WTC11 (cell line): ENCODE results near the gene EMC8. TPM values are rescaled to one million over a fixed set of nuclear protein-coding genes. Genes with fewer than 3 reads are reported as not detected.

Source experiments
- ATAC-seq: fragments of 200-7000 bp; cut with Tn5 transposase; 2 replicates; pipeline ENCODE4 v1.10.0; 2021; ENCODE audit warnings: mild to moderate bottlenecking, moderate library complexity
- CTCF ChIA-PET: fragments of 300-600 bp; sonication (Branson Sonifier 250); formaldehyde crosslinking; loops from one replicate; lab custom pipeline; 2021; ENCODE audit warnings: antibody characterized with exemption; lab: Charles Lee
- POLR2A ChIA-PET: fragments of 350-600 bp; sonication (Branson Sonifier 250); formaldehyde crosslinking; loops from one replicate; lab custom pipeline; 2021; ENCODE audit warnings: antibody characterized with exemption; lab: Charles Lee
- DNase-seq: peaks from one replicate; pipeline ENCODE4 v3.0.0; 2021; ENCODE audit warnings: low spot score
- H3K27ac Mint-ChIP-seq: 2 replicates; pipeline ENCODE4 v1.8.0; 2021; ENCODE audit warnings: mixed read lengths
- H3K27me3 Mint-ChIP-seq: 2 replicates; pipeline ENCODE4 v1.8.0; 2021; ENCODE audit warnings: low read depth, mild to moderate bottlenecking, moderate library complexity, mixed read lengths
- H3K36me3 Mint-ChIP-seq: 2 replicates; pipeline ENCODE4 v1.8.0; 2021; ENCODE audit warnings: mixed read lengths
- H3K4me1 Mint-ChIP-seq: 2 replicates; pipeline ENCODE4 v1.8.0; 2022; ENCODE audit warnings: mixed read lengths
- H3K4me3 Mint-ChIP-seq: 2 replicates; pipeline ENCODE4 v1.8.0; 2021; ENCODE audit warnings: mild to moderate bottlenecking, moderate library complexity, mixed read lengths
- H3K9me3 Mint-ChIP-seq: 2 replicates; pipeline ENCODE4 v1.8.0; 2021; ENCODE audit warnings: mixed read lengths
- AR ChIP-seq: fragments of 250-450 bp; sonication (Bioruptor Pico); IDR thresholded peaks from 2 replicates; pipeline ENCODE4 v1.9.0; 2021; ENCODE audit warnings: mild to moderate bottlenecking
- ATF3 ChIP-seq: sonication (generic); formaldehyde crosslinking; conservative IDR thresholded peaks from 2 replicates; pipeline ENCODE4 v1.8.1; 2022; ENCODE audit warnings: mild to moderate bottlenecking, missing genetic modification reagents
- E2F5 ChIP-seq: sonication (generic); formaldehyde crosslinking; IDR thresholded peaks from 2 replicates; pipeline ENCODE4 v1.8.1; 2022; ENCODE audit warnings: mild to moderate bottlenecking, moderate library complexity, missing genetic modification reagents
- FOXJ3 ChIP-seq: sonication (generic); formaldehyde crosslinking; IDR thresholded peaks from 2 replicates; pipeline ENCODE4 v1.9.0; 2021; ENCODE audit warnings: missing genetic modification reagents, mild to moderate bottlenecking, borderline replicate concordance
- GABPB1 ChIP-seq: sonication (generic); formaldehyde crosslinking; IDR thresholded peaks from 2 replicates; pipeline ENCODE4 v1.8.1; 2023; ENCODE audit warnings: mild to moderate bottlenecking, missing genetic modification reagents
- IRF1 ChIP-seq: sonication (generic); formaldehyde crosslinking; IDR thresholded peaks from 2 replicates; pipeline ENCODE4 v1.8.0; 2023; ENCODE audit warnings: missing genetic modification reagents
- JUN ChIP-seq: sonication (generic); formaldehyde crosslinking; IDR thresholded peaks from 2 replicates; pipeline ENCODE4 v1.8.0; 2023; ENCODE audit warnings: mild to moderate bottlenecking, missing genetic modification reagents
- KAT7 ChIP-seq: sonication (generic); formaldehyde crosslinking; IDR thresholded peaks from 2 replicates; pipeline ENCODE4 v1.8.1; 2023; ENCODE audit warnings: missing genetic modification reagents, mild to moderate bottlenecking, borderline replicate concordance
- NR1H2 ChIP-seq: sonication (generic); formaldehyde crosslinking; IDR thresholded peaks from 2 replicates; pipeline ENCODE4 v1.9.0; 2021; ENCODE audit warnings: mild to moderate bottlenecking, moderate library complexity, missing genetic modification reagents
- NR2C2 ChIP-seq: sonication (generic); formaldehyde crosslinking; IDR thresholded peaks from 2 replicates; pipeline ENCODE4 v1.8.0; 2022; ENCODE audit warnings: mild to moderate bottlenecking, missing genetic modification reagents
- PRDM15 ChIP-seq: sonication (generic); formaldehyde crosslinking; IDR thresholded peaks from 2 replicates; pipeline ENCODE4 v1.8.0; 2022; ENCODE audit warnings: missing genetic modification reagents
- PREB ChIP-seq: sonication (generic); formaldehyde crosslinking; IDR thresholded peaks from 2 replicates; pipeline ENCODE4 v1.8.1; 2022; ENCODE audit warnings: mild to moderate bottlenecking, missing genetic modification reagents, moderate library complexity, borderline replicate concordance
- SMAD4 ChIP-seq: sonication (generic); formaldehyde crosslinking; IDR thresholded peaks from 2 replicates; pipeline ENCODE4 v1.8.0; 2022; ENCODE audit warnings: mild to moderate bottlenecking, missing genetic modification reagents
- TEAD1 ChIP-seq: sonication (generic); formaldehyde crosslinking; IDR thresholded peaks from 2 replicates; pipeline ENCODE4 v1.8.0; 2022; ENCODE audit warnings: mild to moderate bottlenecking, missing genetic modification reagents
- TEAD4 ChIP-seq: sonication (generic); formaldehyde crosslinking; IDR thresholded peaks from 2 replicates; pipeline ENCODE4 v1.8.0; 2022; ENCODE audit warnings: mild to moderate bottlenecking, missing genetic modification reagents
- TP53 ChIP-seq: sonication (generic); formaldehyde crosslinking; IDR thresholded peaks from 2 replicates; pipeline ENCODE4 v1.8.1; 2023; ENCODE audit warnings: mild to moderate bottlenecking, missing genetic modification reagents
- ZNF263 ChIP-seq: sonication (generic); formaldehyde crosslinking; IDR thresholded peaks from 2 replicates; pipeline ENCODE4 v1.8.1; 2022; ENCODE audit warnings: low read depth, mild to moderate bottlenecking, moderate library complexity, missing genetic modification reagents
- ZNF416 ChIP-seq: fragments of 250-450 bp; sonication (Bioruptor Pico); IDR thresholded peaks from 2 replicates; pipeline ENCODE4 v1.9.0; 2021; ENCODE audit warnings: mild to moderate bottlenecking, inconsistent platforms
- total RNA-seq: library from RNA; stranded (reverse); gene quantifications from 3 replicates; pipeline ENCODE4 v1.2.3, GENCODE V29; 2021

EMC8 gene
- total RNA-seq, 1 experiment from 2014 or later: 55.2 TPM

GRCh38 chr16:85812811-85813700 lies 13.7 kb upstream of the EMC8 start:
- CTCF ChIA-PET: interaction anchor here (0.6 to 1.8 kb wide), 5 partner anchors 8 to 206 kb away, joined by 4 to 10 read pairs (median 4); no protein-coding TSS in a partner anchor
- Mint-ChIP-seq H3K9me3 (no peaks in the 10 kb centered on the region; the same call in 1 of the 2 replicates), H3K36me3 (no peaks in the 10 kb centered on the region), H3K4me3 (no peak overlapping the region), H3K27me3 (no peaks in the 10 kb centered on the region; the same call in 1 of the 2 replicates), H3K27ac (no peak overlapping the region), H3K4me1 (peaks cover 5% of the 10 kb centered on the region; the same call in 1 of the 2 replicates)
- ATAC-seq: no peak
- TF ChIP-seq FOXJ3 (CRISPR knock-in tag): no peak
- TF ChIP-seq TEAD1 (CRISPR knock-in tag): no peak
- no peak for TF ChIP-seq TP53 (CRISPR knock-in tag)
- no peak for TF ChIP-seq IRF1 (CRISPR knock-in tag)
- no peak for TF ChIP-seq TEAD4 (CRISPR knock-in tag)
- no peak for TF ChIP-seq SMAD4 (CRISPR knock-in tag)
- no peak for TF ChIP-seq JUN (CRISPR knock-in tag)
- TF ChIP-seq AR: no peak
- no peak for TF ChIP-seq PREB
- no peak for TF ChIP-seq KAT7 (CRISPR knock-in tag)
- TF ChIP-seq GABPB1 (CRISPR knock-in tag): no peak
- no peak for TF ChIP-seq E2F5 (CRISPR knock-in tag)
- no peak for TF ChIP-seq ZNF263 (CRISPR knock-in tag)
- TF ChIP-seq NR2C2 (CRISPR knock-in tag): no peak
- no peak for TF ChIP-seq NR1H2 (CRISPR knock-in tag)
- no peak for TF ChIP-seq ZNF416
- no peak for TF ChIP-seq PRDM15
- TF ChIP-seq ATF3 (CRISPR knock-in tag): no peak
- TF ChIP-seq, all 79 proteins: peak for 0
- POLR2A ChIA-PET: no interaction called here
- DNase-seq: no peak
